ENCODE data around the gene NRAP.

DNA sequence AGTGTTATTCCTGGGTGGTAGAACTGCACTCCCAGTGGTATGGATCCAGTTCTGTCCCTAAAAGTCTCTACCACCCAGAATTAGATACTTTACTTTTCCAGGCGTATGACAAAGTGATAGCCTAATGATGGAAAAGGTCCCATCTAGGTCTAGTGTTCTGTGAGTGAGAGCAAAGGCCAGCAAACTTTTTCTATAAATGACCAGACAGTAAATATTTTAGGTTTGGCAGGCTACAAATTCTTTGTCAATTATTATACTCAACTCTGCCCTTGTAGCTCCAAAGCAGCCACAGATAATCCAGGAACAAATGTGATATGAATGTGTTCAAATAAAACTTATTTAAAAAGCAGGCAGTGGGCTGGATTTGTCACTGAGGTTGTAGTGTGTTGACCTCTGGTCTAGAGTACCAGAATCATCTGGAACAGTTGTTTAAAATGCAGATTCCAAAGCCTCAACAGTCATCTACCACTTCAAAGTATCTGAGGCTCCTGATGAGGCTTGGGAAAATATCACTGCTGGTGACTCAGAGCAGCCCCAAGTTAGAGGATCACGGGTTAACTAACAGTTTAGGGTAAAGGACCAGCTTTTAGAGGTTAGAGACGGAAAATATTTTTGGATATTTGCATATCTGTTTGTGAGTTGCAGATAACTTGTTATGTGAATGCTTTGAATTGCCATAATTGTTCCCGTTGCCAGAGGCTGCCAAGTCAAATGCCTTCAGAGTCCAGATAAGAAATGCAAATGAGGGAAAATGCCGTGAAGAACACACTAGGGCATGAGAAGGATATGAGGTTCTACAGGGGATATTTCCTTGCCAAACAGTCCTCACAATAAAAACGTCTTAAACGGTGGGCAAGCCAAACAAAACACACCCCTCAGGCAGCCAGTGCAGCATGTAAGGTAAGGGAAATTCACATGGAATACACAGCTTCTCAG lies 19.4 kb downstream of the NRAP start:
- TF ChIP-seq, protein P1, sequence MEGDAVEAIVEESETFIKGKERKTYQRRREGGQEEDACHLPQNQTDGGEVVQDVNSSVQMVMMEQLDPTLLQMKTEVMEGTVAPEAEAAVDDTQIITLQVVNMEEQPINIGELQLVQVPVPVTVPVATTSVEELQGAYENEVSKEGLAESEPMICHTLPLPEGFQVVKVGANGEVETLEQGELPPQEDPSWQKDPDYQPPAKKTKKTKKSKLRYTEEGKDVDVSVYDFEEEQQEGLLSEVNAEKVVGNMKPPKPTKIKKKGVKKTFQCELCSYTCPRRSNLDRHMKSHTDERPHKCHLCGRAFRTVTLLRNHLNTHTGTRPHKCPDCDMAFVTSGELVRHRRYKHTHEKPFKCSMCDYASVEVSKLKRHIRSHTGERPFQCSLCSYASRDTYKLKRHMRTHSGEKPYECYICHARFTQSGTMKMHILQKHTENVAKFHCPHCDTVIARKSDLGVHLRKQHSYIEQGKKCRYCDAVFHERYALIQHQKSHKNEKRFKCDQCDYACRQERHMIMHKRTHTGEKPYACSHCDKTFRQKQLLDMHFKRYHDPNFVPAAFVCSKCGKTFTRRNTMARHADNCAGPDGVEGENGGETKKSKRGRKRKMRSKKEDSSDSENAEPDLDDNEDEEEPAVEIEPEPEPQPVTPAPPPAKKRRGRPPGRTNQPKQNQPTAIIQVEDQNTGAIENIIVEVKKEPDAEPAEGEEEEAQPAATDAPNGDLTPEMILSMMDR (IDR thresholded peaks at IDR 0.05), result no peak
- no peak for TF ChIP-seq POLR2A (IDR thresholded peaks at IDR 0.05)

All from thyroid gland (tissue), 4 donors.